HG03103 (cell line): Measurements from ENCODE around the gene DNAAF9.

Source experiments
- ATAC-seq: cut with Tn5 transposase; IDR thresholded peaks from one replicate; pipeline ENCODE4 v1.9.1; 2021; ENCODE audit warnings: low read depth; ENCODE audit not compliant: unreplicated experiment

Gene DNAAF9

GRCh38 chr20:3412600-3413392 is 5.3 kb upstream of the DNAAF9 start:
- ATAC-seq = no peak

GRCh38 chr20:3410464-3410863 is 3.0 kb upstream of the DNAAF9 start:
- no peak for ATAC-seq

- no peak for ATAC-seq
Measured at GRCh38 chr20:3409417-3409816, 1.9 kb upstream of the DNAAF9 start.

- ATAC-seq = peak; percentile 63
Measured at GRCh38 chr20:3407771-3408637, 535 bp upstream of the DNAAF9 start.

DNA sequence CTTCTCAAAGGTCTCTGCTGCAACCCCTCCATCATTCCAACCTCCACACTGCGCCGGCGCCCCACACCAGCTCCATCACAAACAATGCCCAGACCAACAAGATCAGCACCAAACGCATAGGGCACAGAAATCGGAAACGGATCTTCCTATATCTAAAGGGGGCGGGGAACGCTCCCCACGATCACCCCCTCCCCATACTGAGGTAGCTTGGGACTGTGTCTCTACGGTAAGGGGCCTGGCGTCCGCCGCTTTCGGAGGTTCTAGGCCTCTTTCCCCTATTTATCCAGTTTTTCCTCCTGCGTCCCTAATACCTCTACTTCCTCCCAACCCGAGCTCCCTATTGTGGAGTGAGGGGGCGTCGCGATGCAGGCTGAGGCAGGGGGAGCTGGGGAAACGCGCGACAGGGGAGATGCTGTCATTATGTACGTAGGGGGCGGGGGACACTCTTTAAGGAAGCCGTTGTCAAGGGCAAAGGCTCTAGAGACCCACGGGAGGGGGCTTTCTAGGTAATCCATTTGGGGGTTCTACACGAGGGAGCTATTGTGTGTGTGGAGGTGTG is 909 bp downstream of the DNAAF9 start:
- no peak for ATAC-seq

- no peak for ATAC-seq
Measured at GRCh38 chr20:3405696-3406358, 1.6 kb downstream of the DNAAF9 start.

- ATAC-seq = no peak
Measured at GRCh38 chr20:3405139-3405538, 2.3 kb downstream of the DNAAF9 start.

- no peak for ATAC-seq
Measured at GRCh38 chr20:3404402-3404801, 3.1 kb downstream of the DNAAF9 start.

DNA sequence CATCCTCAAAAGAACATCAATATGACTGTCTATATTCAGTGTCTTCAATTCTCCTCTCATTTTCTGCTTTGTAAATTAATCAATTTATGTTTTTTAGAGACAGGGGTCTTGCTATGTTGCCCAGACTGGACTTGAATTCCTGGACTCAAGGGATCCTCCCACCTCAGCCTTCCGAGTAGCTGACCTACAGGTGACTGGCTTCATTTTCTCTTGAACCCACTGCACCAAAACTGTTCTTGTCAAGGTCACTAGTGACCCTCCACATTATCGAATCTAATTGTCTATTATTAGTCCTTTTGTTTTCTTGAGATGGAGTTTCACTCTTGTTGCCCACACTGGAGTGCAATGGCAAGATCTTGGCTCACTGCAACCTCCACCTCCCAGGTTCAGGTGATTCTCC is 3.7 kb downstream of the DNAAF9 start:
- no peak for ATAC-seq

GRCh38 chr20:3402453-3402852 is 5.0 kb downstream of the DNAAF9 start:
- no peak for ATAC-seq

DNA sequence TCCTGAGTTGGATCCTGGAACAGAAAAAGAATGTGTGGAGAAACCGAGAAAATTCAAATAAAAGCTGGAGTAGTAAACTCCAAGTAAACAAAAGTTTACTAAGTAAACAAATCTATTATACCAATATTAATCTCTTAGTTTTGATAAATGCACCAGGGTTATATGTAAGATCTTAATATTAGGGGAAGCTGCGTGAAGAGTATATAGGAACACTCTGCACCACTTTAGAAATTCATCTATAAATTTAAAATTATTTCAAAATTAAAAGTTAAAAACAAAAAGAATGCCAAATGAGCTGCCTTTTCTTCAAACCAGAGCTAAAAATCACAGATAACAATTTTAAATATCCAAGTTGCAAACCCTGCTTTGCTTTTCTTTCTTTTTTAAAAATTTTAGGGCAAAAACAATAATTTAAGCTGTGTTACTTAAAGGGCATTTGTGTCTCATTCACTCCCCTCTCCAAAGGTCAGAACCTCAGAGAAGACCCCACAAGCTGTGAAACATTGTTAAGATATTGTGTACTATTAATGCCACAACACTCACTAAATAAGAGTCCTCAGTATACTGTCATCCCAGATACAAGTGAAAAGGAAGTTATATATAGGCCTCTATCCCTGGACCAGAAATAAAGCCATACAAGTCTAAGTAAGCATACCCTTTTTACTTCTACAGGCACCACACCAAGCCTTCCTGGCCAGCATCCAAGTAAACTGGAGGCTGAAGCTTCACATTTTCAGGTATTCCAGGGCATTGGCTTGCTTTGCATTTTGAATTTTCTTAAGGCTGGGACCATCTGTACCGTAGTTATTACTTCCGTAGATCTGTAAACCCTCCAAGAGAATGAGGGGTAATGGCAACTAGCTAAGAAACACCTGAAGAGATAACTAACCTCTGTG is 7.0 kb downstream of the DNAAF9 start:
- no peak for ATAC-seq

- no peak for ATAC-seq
Measured at GRCh38 chr20:3398681-3399252, 8.7 kb downstream of the DNAAF9 start.

- ATAC-seq = no peak
Measured at GRCh38 chr20:3396492-3396891, 11.0 kb downstream of the DNAAF9 start.

DNA sequence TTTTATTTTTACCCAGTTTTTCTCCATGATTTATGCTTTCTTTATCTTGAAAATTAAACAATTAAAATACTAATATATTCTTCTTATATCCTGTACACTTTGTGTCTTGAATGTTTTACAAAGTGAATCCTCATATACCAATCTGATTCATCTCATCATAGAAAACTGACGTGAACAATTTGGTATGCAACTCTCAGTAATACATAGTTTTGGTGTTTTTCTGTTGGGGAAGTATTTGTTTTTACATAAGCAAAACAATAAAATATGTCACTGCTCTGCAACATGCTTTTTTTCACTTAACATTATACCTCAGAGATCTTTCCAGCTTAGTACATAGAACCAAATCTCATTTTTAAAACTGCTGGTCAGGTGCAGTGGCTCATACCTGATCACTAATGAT is 14.7 kb downstream of the DNAAF9 start:
- ATAC-seq = no peak

DNA sequence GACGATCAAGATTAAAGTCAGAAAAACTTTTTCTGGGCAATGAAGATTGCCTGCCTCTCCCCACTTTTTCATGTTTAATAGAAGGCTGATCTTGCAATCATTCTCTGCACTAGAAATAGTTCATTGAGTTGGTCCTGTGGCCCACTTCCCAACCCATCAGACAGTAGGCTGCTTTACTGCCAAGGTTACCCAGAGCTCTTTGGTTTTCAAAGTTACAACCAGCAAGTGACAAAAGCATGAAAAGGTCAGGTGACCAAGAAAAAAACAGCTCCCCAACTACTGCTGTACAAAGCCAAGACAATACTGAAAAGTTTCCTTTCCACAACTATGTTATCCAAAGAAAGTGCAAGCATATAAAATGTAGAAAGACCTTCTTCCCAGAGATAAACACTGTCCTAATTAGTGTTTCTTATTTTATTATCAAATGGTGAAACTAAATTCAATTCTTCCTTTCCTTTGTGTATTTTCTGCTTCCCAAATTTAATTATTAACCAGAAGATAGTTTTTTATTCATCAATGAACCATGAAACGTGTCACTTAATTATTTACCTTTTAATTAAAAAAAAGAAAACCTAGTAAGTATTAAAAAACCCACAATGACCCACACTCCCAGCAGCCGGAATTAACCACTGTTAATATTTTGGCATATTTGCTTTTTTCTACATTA is 16.6 kb downstream of the DNAAF9 start:
- no peak for ATAC-seq

DNA sequence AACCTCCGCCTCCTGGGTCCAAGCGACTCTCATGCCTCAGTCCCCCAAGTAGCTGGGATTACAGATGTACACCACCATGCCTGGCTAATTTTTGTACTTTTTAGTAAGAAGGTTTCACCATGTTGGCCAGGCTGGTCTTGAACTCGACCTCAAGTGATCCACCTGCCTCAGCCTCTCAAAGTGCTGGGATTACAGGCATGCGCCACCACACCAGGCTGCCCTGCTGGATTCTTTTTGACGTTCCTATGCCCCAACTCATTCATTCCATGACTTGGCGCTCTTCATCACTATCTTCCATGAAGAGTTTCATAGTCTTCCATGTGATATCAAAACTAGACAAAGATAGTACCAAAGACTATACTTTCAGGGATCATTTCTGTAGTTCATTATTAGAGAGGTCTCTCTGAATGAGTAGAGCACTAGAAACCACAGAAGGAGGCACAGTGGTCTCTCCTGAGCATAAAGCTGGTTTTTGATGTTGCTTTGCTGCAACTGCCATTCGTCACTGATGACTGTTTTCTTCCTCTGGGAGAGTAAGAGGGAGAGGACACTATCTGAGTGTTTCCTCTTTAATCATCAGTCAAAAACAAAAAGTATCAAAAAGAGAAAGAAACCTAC is 23.5 kb downstream of the DNAAF9 start:
- no peak for ATAC-seq

- ATAC-seq = no peak
Measured at GRCh38 chr20:3382836-3383235, 24.6 kb downstream of the DNAAF9 start.

- ATAC-seq = no peak
Measured at GRCh38 chr20:3380228-3381070, 27.0 kb downstream of the DNAAF9 start.
